ENCODE data around the gene TMEM217.
"Not testable (repeated sequence)": the region's sequence is repeated elsewhere in the genome, so short reads cannot be mapped to it uniquely, and the experiment has no call there.

TMEM217 gene

GRCh38 chr6:37209461-37210205 lies 48.3 kb downstream of the TMEM217 start:
- FAIRE-seq: no peak

DNA sequence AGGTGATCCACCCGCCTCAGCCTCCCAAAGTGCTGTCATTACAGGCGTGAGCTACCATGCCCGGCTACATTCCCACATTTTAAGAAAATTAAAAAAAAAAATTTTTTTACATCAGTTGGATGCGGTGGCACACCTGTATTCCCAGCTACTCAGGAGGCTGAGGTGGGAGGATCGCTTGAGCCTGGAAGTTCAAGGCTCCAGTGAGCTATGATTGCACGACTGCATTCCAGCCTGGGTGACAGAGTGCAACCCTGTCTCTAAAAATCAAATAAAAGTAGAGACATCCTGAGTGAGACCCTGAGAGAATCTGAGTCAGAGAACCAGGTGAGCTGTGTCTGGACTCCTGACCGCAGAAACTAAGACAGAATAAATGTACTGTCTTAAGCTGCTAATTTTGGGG lies 49.2 kb downstream of the TMEM217 start:
- no peak for FAIRE-seq

- FAIRE-seq: no peak
These were observed 50.0 kb downstream of the TMEM217 start for GRCh38 chr6:37207903-37208456.

DNA sequence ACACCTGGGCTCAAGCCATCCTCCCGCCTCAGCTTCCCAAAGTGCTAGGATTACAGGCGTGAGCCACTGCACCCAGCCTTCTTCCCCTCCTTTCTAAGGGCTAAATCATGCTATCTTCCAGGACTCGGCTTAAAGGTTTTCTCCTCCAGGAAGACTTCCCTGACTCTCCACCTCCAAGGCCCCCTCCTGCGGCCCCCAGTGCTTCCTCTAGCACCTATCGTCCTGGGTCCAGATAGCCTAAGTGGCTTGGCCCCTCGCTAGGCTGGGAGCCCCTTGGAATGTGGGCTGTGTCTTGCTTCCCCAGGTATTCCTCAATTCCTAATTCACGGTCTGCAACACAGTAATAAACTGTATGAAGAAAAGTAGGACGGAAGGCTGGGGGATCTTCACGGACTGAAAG lies 51.3 kb downstream of the TMEM217 start:
- no peak for FAIRE-seq

DNA sequence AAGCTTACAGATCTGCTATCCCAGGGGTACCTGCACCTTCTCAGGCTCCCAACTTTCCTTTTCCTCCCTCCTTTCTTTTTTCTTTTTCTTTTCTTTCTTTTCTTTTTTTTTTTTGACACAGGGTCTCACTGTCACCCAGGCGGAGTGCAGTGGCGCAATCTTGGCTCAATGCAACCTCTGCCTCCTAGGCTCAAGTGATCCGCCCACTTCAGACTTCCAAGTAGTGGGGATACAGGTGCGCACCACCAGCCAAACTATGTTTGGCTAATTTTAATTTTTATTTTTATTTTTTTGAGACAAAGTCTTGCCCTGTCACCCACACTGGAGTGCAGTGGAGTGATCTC lies 52.0 kb downstream of the TMEM217 start:
- no peak for FAIRE-seq

DNA sequence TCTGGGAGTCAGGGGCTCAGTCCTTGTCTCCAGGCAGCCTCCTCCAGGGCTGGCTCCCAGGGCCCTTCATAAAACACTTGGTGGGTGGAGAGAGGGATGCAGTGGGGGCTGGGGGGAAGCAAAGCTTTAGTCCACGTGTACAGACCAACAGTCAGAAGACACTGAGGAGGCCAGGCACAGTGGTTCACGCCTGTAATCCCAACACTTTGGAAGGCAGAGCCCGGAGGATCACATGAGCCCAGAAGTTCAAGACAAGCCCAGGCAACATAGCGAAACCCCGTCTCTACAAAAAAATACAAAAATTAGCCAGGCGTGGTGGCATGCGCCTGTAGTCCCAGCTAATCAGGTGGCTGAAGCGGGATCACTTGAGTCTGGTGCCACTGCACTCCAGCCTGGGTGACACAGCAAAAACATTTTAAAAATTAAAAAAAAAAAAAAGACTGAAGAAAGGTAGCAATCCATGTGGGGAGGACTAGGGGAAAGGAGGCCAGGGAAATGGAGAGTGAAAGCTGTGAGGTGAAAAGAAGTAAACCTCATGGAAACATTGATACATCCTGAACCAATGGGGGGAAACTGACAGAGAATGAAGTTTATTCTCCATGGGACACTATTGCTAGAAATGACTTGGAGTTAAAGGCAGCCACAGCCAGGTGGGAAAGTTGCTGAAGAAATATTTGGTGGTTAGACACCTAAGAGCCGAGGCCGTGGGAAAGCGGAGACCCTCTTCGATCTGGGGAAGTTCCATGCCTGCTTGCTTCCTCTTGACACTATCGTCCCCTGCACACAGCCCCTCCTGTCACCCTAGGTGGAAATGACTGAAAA lies 52.6 kb downstream of the TMEM217 start:
- no peak for FAIRE-seq

GRCh38 chr6:37204014-37204751 lies 53.8 kb downstream of the TMEM217 start:
- FAIRE-seq: no peak

- no peak for FAIRE-seq
These were observed 55.0 kb downstream of the TMEM217 start for GRCh38 chr6:37202788-37203491.

GRCh38 chr6:37201726-37202125 lies 56.2 kb downstream of the TMEM217 start:
- no peak for FAIRE-seq

GRCh38 chr6:37200085-37200484 lies 57.9 kb downstream of the TMEM217 start:
- FAIRE-seq: no peak

GRCh38 chr6:37196451-37196850 lies 61.5 kb downstream of the TMEM217 start:
- FAIRE-seq: not testable (repeated sequence)

DNA sequence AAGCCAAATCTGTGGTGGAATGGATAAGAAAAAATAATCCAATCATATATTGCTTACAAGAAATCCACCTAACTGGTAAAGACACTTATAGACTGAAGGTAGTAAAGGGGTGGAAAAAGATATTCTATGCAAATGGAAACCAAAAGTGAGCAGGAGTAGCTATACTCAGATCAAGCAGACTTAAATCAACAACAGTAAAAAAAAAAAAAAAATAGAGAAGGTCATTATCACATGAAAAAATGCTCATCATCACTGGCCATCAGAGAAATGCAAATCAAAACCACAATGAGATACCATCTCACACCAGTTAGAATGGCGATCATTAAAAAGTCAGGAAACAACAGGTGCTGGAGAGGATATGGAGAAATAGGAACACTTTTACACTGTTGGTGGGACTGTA lies 63.1 kb downstream of the TMEM217 start:
- not testable (repeated sequence) for FAIRE-seq

DNA sequence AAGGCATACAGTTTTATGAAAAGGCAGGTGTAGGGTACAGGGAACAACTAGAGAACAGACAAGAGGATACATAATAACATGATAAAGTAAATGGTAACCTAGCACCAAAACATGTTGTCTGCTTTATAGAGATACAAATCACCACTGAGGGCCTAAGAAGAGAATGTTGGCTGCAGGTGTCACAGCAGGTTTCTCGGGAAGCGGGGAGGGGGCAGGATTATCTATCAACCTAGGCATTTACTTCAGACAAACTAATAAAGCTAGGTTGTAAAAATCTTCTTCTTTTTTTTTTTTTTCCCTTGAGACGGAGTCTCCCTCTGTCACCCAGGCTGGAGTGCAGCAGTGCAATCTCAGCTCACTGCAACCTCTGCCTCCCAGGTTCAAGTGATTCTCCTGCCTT lies 65.3 kb downstream of the TMEM217 start:
- no peak for FAIRE-seq

- no peak for FAIRE-seq
These were observed 67.8 kb downstream of the TMEM217 start for GRCh38 chr6:37190159-37190535.

DNA sequence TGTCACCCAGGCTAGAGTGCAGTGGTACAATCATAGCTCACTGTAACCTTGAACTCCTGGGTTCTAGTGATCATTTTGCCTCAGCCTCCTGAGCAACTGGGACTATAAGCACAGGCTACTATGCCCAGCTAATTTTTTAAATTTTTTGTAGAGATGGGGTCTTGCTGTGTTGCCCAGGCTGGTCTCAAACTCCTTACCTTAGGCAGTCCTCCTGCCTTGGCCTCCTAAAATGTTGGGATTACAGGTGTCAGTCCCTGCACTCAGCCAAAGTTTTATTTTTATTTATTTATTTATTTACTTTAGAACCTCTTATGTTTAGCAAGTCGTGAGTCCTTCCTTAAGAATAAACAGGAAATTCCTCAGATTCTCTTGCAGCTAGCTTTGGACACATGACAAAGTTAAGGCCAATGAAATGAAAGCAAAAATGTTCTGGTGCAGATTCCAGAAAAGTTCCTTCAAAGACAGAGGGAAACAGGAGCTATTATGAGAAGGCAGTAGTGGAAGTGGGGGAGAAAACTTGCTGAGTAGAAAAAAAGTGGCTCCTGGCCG lies 68.9 kb downstream of the TMEM217 start:
- no peak for FAIRE-seq

GRCh38 chr6:37187321-37188022 lies 70.5 kb downstream of the TMEM217 start:
- FAIRE-seq: no peak

GRCh38 chr6:37185949-37186720 lies 71.8 kb downstream of the TMEM217 start:
- not testable (repeated sequence) for FAIRE-seq

DNA sequence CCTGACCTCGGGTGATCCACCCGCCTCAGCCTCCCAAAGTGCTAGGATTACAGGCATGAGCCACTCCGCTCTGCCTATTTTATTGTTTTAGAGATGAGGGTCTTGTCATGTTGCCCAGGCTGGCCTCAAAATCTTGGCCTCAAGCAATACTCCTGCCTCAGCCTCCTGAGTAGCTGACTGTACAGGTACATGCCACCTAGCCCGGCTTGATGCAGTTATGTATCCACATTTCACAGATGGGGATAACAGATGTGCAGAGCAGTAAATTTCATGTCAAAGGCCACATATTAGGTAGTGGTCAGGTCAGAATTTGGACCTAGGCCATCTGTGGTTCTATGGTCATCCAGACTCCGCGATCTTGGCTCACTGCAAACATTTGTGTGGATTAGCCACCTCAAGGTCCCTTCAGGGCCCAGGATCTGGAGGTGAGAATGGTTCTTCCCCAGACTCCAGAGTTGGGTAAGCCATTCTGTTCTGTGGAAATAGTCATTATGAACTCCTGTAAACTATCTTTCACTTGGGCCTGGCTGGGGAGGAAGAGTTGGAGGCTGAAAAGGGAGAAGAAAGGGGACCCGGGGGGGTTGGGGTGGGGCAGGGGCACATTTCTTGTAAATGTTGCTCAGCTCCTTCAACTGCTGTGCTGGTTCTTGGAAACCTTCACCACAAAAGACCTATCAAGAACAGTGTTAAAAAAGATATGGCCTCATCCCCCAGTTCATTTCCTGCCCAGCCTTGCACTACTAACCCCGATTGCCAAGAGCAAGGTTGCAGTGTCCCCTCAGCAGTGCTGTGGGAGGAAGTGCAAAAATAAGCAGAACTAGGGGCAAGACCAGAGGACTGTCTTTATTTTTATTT lies 75.0 kb downstream of the TMEM217 start:
- FAIRE-seq: no peak

DNA sequence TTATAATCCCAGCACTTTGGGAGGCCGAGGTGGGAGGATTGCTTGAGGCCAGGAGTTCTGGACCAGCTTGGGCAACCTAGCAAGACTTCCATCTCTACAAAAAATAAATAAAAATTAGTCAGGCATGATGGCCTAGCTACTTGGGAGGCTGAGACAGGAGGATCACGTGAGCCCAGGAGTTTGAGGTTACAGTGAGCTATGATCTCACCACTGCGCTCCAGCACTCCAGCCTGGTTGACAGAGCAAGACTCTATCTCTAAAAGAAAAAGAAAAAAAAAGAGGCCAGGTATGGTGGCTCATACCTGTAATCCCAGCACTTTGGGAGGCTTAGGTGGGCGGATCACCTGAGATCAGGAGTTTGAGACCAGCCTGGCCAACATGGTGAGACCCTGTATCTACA lies 77.3 kb downstream of the TMEM217 start:
- not testable (repeated sequence) for FAIRE-seq

- FAIRE-seq: no peak
These were observed 77.9 kb downstream of the TMEM217 start for GRCh38 chr6:37180075-37180474.

Measured in colon (tissue), 2 donors.